NCI-H774 (cell line): Measurements from ENCODE around the gene CFL2.
"Not testable (repeated sequence)": the region's sequence is repeated elsewhere in the genome, so short reads cannot be mapped to it uniquely, and the experiment has no call there.

Source experiments
- DNase-seq: peaks from one replicate; lab custom pipeline; 2025; lab: John Stamatoyannopoulos, UW

CFL2 gene

DNA sequence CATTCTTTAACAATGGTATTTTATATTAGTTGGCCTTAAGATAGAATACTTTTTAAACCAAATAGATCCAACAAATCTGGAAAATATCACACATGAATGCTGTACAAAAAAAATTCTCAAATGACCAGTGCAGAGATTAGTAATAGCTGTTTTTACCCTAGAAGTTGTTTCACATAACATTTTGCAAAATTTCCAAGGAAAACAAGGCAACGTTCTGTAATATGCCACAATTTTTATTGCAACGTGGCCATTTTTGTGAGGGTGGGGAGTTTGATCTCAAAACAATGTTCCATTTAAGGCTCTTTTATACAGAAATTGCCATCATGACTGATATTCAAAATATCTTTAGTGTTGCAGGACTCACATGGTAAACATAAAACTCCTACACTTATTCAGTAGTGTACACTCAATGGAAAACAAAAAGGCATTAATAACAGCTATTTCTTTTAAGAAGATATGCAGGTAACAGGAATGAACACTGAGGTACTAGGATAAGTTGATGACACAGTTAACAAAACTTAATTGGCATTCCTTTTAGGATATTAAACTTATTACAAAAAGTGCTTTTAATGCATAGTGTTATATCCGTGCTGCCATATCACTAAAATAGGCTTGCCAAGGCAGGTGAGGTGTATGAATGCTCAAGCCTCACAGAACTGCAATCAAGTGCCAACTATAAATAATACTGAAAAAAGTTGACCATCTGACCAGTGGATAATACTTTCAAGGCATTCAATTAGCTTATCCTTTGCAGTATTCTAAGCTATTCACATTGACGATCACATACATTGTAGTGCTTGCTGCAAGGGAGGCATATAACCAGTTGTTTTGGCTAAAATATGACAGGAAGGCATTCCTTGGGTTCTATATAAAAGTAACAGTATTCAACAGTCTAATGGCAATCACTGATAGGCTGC, 2.3 kb downstream of the CFL2 start:
- no peak for DNase-seq

DNA sequence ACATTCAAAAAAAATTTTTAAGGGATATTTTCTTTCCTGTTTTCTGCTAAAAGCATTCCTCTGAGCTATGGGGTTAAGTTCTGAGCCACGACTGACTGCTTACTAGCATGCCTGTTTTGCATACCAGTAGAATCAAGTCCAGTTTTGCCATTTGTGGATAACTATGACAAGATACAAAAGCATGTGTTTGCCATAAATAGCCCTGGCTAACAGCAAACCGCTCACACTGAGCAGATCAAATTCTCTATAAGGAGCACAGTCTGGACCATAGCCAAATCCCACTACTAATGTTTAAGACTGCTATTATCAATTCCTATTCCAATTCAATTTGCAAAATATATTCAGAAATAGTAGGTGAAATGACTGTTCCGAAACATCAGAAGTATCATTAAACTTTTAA, 3.2 kb downstream of the CFL2 start:
- DNase-seq, result no peak

DNA sequence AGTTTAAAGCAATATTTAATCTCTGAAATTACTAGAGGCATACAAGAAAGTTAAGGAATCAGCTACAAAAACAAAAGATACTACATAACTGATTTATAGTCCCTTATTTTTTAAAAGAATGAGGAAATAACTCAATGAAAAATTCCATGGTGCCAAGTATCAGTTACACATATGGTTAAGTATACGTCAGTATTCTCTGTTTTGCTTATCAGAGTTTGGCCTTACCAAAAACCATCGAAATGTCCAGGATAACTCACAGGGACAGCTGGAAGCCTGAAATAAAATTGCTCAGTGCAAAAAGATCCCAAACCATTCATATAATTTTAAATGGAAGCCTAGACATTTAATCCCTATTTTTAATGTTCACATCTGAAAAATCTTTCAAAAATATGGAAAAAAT, 3.6 kb downstream of the CFL2 start:
- no peak for DNase-seq

DNA sequence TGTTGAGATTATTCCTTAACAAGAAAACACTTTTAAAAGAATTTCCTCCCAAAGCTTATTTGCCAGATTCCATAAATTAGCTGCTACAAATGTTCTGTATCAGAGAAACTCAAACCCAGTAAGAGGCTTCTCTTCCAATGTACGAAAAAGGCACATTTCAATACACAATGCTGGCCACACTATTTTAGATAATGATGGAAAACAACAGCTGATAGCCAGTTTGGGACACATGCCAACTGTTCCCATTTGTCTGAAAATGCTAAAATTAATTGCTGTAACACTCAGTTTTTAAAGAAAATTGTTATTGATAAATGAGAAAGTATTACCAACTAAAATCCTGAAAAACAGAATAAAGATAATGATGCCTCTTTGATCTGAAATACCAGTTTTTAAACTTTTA, 4.4 kb downstream of the CFL2 start:
- DNase-seq, result no peak

DNA sequence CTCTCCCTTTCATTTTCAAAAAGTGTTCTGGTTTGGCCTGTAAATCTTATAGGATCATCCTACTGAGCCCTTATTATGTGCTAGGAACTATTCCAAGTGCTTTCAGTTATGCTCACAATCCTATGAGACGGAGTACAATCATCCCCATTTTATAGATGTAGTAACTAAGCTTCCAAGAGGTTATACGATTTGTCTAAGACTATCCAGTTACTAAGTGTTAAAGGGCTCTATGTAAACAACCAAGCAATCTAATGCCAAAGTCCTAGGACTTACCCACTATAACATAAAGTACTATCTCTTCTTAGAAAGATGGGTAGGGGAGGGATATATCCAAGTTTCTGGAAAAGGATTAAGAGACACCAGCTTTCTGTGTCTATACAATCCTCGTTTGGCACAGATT, 6.7 kb downstream of the CFL2 start:
- no peak for DNase-seq

DNA sequence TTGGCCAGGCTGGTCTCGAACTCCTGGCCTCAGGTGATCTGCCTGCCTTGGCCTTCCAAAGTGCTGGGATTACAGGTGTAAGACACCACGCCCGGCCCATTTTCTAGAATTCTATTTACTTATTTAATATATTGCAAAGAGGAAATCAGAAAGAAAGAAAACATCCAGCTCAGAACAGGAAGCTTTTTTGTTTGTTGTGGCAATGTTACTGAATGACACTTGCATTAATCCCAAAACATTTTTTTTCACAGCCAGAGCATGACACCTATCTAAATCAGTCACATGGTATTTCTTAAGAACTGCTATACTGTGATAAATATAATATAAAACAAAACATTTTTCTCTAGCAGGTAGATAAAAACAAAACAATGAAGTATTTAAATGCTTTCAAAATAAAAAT, 12.6 kb downstream of the CFL2 start:
- DNase-seq, result no peak

DNA sequence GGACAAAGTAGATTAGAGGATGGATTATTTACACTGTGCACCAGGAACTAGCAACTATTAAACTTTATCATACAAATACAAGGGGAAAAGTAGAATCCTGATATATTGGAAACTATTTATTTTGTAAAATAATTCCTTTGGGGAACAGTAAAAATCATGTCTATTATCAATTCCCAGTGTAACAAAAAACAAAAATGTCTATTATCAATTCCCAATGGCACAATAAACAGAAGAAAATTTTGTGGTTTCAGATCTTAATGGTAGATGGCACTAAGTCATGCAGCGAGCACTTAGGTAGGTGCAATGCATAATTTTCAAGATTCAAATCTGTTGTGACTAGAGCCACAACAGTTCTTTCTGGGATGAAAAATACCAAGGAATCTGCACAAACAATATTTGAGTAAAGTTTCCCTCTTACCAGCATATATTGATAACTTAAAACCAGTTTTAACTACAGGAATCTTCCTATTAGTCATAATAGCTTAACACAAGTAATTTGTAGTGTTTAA, 13.7 kb downstream of the CFL2 start:
- no peak for DNase-seq

DNA sequence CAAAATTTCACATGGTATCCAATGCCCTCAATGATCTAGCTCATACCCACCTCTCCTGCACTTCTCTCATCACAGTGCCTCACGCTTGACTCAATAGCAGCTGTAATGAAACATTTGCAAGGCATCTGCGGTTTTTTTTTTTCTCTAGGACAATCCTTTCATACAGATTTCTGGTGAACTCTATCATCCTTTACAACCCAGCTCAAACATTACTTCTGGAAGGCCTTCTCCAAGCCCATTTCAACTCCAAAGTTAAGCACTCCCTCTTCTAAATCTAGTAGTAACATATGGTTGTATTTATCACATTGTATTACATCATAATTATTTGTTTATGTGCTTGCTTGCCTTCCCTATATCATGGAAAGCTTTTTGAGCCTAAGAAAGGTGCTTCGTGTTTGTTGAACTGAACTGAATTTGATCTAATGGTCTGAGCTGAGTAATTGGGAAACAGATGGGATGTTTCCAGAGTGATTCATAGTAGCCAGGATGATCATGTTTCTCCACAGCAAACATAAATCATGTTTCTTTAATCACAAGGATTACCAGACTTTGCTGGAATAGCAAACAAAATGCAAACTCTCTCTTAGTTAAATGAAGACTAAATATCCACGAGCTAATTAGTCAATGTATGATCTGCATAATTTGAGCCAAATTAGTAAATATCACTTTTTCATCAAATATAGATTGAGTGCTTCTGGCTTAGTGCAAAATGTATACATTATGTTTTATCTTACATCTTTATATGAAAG, 14.3 kb downstream of the CFL2 start:
- peak; percentile 47 for DNase-seq

DNA sequence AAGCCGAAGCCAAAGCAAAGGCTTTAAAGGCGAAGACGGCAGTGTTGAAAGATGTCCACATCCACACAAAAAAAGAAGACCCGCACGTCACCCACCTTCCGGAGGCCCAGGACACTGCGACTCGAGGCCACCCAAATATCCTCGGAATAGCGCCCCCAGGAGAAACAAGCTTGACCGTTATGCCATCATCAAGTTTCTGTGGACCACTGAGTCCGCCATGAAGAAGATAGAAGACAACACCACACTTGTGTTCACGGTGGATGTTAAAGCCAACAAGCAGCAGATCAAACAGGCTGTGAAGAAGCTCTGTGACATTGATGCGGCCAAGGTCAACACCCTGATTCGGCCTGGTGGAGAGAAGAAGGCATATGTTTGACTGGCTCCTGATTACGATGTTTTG, 20.2 kb downstream of the CFL2 start:
- DNase-seq, result not testable (repeated sequence)

DNA sequence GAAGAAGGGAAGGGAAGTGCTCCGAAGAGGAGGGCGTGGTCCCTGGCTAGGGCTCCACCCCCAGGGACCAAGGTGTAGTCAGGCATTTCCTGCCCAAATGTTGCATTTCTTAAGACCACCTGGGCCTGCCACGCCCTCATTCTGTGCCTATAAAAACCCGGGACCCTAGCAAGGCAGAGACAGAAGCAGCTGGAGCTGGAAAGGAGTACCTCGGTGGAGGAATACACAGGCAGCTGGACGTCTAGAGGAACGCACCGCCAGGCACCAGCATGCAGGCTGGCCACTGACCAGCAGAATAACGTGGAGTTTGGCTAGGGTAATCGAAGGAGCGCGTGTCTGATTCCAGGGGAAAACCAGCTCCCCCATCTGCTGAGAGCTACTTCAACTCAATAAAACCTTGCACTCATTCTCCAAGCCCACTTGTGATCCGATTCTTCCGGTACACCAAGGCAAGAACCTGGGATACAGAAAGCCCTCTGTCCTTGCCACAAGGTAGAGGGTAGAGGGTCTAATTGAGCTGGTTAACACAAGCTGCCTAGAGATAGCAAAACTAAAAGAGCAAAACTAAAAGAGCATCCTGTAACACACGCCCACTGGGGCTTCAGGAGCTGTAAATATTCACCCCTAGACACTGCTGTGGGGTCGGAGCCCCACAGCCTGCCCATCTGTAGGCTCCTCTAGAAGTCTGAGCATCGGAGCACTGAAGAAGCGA, 21.0 kb downstream of the CFL2 start:
- peak; percentile 35 for DNase-seq

DNA sequence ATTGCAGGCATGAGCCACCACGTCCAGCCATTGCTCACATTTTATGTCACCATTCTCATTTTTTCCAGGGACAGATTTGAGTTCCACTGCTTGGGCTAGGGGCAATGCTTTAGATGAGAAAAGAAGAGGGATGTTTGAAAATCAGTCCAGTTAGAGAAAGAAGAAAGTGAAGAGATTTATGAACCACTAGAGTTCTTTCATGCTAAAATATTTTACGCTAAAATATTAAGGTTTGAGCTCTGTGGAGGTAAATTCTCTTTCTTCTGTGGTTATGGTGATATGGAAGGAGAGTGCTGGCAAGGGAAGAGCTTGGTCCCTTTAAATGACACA, 21.5 kb downstream of the CFL2 start:
- DNase-seq, result no peak

DNA sequence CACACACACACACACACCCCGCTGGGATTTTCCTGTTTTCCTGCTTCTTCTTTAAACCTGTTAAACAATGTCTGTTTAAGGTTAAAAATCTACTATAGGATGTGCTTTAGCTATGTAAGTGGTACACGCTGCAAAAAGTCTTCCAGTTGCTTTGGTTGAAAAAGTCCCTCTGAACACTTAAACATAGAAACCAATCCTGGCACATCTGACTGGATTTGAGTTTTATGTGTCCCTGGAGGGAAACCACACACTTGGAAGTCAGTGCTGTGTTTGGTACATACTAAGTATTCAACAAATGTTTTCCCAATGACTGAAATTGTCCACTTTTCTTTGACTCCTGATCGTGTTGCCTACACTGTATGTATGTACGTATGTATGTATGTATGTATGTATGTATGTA, 22.0 kb downstream of the CFL2 start:
- no peak for DNase-seq

DNA sequence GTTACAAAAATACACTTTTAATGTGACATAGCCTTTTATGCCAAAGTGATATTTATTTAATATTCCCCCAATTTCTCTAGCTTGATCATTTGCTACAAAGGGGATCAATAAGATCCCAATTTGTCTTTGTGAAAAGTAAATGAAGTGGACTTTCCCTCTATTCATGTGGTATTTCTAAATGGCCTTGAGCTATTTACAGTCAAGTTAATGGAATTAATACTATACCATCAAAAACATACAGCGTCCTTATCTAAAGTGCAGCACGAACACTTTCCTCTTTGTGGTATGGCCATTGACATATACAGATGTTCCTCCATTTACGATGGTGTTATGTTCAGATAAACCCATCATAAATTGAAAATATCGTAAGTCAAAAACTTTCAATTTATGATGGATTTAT, 23.2 kb downstream of the CFL2 start:
- no peak for DNase-seq

DNA sequence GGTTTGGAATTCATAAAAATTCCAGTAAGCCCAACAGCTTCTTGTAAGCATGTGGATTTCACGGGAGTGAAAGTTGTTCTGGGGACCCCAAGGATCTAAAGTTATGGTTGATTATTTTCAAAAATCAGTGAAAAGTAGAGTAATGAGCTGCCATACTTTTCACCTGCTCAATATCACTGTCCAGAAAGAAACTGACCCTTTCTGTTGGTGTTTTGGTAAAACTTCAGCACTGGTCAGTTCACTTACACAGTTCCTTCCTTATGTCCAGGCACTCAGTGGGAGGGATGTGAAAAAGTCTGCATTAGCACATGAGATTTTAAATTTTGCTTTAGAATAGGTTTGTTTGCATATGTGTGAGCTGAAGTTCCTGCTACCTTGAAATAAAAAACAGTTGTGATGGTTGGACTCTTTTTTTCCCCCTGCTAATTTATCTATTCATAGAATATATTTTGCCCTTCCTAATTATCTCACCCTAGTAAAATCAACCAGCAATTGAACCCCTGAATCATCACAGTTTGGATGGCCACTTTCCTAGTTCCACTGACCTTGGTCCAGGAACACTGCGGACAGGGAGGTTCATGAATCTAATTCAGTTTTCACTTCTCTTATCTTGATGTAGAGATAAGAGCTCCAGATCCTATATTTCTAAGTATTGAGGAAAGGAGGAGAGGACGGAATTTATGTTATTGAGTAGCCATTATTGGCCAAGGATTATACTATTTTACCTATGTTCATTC, 25.8 kb downstream of the CFL2 start:
- no peak for DNase-seq

DNA sequence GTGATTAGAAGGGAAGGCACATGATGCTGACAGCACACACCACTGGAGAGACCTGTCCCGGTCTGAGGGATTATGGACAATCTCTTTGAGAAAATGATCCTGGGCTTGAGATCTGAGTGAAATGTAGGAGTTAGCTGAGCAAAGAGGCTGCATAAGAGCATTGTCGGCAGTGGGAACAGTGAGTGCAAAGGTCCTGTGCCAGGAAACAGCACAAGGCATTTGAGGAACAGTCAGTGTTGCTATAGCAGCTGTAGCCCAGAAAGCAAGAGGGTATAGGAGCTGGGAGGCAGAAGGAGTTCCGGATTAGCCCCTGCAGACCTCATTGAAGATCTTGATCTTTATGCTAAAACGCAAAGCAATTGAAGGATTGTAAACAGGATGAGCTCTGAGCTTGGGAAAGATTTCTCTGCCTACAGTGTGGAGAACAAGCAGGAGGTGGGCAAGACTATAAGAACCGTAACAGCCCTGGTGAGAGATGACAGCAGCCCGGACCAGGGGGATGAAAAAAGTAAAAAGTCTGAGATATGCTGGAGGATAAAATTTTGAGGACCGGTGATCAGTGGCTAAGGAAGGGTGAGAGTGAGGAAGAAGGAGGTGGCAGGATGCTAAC, 28.5 kb downstream of the CFL2 start:
- no peak for DNase-seq

DNA sequence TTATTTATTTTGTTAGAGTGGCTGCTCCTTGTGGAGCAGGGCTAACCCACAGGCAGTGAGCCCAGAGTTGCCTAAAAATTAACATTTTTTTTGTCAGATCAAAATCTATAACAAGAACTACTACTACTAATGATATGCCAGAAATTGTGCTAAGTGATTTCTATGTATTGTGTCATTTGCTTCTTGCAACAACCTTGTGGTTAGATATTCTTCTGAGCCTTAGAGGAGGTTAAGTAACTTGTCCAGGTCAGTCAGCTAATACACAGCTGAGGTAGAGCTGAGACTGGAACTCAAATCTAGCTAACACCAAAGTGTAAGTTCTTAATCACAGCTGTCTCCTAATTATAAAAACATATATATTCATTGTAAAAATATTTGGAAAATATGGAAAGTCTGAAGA, 29.8 kb downstream of the CFL2 start:
- no peak for DNase-seq

DNA sequence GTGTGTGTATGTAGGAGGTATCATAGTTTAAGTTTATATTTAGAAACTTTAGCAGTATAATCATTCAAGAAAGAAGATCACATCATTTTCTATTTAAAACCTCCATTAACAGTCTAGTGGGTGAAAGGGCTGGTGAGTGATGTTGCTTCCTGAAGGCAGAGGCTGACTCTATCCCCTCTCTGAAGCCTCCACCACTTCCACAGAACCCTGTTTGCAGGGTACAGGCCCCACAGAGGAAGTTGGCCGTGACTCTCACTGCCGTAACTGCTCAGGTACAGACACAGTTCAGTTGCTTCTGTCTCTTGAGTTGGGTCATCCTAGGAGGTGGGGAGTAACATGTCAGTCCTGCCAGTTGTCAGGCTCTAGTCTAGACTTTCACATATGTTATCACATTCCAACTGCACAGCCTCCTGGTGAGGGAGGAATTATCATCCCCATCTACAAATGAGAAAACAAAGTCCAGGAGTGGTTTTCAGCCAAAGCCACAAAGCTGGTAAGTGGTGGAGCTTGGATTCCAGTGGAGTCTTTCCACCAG, 31.5 kb downstream of the CFL2 start:
- DNase-seq, result no peak

DNA sequence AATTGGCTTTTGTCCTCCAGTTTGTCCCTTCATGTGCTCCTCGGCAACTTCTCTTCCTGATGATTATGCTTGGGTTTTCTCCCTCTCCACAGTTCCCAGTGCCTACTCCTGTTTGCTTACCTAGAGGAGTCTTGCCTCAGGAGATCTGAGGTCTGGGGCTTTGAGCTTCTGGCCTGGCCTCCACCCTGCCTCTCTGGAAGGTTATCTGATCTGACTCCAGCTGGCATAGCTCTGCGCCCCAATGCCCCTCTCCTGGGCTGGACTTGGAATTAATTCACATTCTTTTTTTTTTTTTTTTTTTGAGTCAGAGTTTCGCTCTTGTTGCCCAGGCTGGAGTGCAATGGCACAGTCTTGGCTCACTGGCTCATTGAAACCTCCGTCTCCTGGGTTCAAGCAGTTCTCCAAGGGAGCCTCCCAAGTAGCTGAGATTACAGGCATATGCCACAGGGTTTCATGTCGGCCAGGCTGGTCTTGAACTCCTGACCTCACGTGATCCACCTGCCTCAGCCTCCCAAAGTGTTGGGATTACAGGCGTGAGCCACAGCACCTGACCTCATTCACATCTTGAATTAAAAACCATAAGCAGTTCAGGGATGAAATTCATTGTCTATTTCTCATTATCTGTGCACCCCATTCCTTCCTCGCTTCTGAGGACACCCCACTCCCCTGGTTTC, 33.5 kb downstream of the CFL2 start:
- DNase-seq, result no peak

DNA sequence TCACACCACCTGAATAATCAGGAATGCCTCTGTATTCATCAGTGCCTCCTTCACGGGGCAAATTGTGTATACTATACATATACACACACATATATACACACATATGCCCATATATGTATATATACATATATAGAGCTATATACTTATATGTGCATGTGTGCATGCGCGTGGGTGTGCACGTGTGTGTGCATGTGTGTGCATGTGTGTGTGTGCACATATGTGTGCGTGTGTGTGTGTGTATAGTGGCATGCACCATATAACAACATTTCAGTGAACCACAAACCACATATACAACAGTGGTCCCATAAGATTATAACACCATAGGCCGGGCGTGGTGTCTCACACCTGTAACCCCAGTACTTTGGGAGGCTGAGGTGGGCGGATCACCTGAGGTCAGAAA, 35.7 kb downstream of the CFL2 start:
- no peak for DNase-seq

DNA sequence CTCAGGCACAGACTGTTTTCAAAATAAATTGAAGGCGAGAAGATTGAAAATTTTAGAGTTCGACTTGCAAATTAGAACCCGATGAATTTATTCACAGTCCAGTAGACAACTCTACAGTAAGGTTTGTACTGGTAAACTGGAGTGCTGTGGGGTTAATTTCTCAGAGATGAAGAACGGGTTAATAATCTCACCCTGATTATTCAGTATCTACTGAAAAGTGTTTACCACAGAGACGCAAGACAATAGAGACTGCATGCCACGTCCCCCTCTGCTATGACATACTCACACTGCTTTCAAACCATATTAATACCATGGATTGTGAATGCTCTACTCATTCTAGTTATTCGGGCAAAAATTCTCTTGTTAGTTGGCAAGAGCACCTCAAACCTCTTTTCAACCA, 36.1 kb downstream of the CFL2 start:
- DNase-seq, result no peak
